PC-3 (cell line): ENCODE data around the gene CTTNBP2NL. TPM values are rescaled to one million over a fixed set of nuclear protein-coding genes. Genes with fewer than 3 reads are reported as not detected.

Experiments used
- ATAC-seq: fragments of 200-7000 bp; cut with Tn5 transposase; 2 replicates; pipeline ENCODE4 v1.9.1; 2020; ENCODE audit warnings: mild to moderate bottlenecking, moderate library complexity
- BruUV-seq: library from RNA; stranded (reverse); fragments of 400-500 nt; replicated peaks from 2 replicates; lab custom pipeline; 2021; lab: Mats Ljungman, UMichigan
- CTCF ChIA-PET: fragments of 300-600 bp; sonication (Branson Sonifier 250); formaldehyde crosslinking; loops from one replicate; lab custom pipeline; 2022; ENCODE audit warnings: antibody characterized with exemption; lab: Charles Lee
- POLR2A ChIA-PET: fragments of 300-600 bp; sonication (Branson Sonifier 250); formaldehyde crosslinking; loops from one replicate; lab custom pipeline; 2022; ENCODE audit warnings: antibody characterized with exemption; ENCODE audit not compliant: unreplicated experiment; lab: Charles Lee
- DNase-seq: peaks from one replicate; pipeline ENCODE4 v3.0.0-alpha.2; 2015
- H2AFZ ChIP-seq: fragments of 300-600 bp; sonication (generic); 2 replicates; pipeline ENCODE4 v1.6.0; 2016; ENCODE audit warnings: antibody characterized with exemption, low read length
- H3F3A ChIP-seq: fragments of 300-600 bp; sonication (generic); one replicate; pipeline ENCODE4 v1.6.0; 2017; ENCODE audit warnings: antibody characterized with exemption, low read length, control low read depth, mild to moderate bottlenecking; ENCODE audit not compliant: unreplicated experiment
- H3K27ac ChIP-seq: fragments of 300-600 bp; sonication (generic); 2 replicates; pipeline ENCODE4 v1.5.1; 2016; ENCODE audit warnings: mild to moderate bottlenecking, low read length
- H3K27me3 ChIP-seq: fragments of 300-600 bp; sonication (generic); 2 replicates; pipeline ENCODE4 v1.6.1; 2016; ENCODE audit warnings: low read length, mixed read lengths
- H3K36me3 ChIP-seq: fragments of 300-600 bp; sonication (generic); 2 replicates; pipeline ENCODE4 v1.6.1; 2016; ENCODE audit warnings: low read depth, mixed run types, low read length, mixed read lengths
- H3K4me1 ChIP-seq: fragments of 300-600 bp; sonication (generic); 2 replicates; pipeline ENCODE4 v1.5.1; 2016; ENCODE audit warnings: low read length; ENCODE audit not compliant: insufficient read depth
- H3K4me2 ChIP-seq: fragments of 300-600 bp; sonication (generic); 2 replicates; pipeline ENCODE4 v1.6.0; 2016; ENCODE audit warnings: low read length
- H3K4me3 ChIP-seq: fragments of 300-600 bp; sonication (generic); 2 replicates; pipeline ENCODE4 v1.5.1; 2016; ENCODE audit warnings: mild to moderate bottlenecking, low read length, mixed read lengths
- H3K79me2 ChIP-seq: fragments of 300-600 bp; sonication (generic); 2 replicates; pipeline ENCODE4 v1.6.1; 2017; ENCODE audit warnings: low read length, mixed read lengths
- H3K9ac ChIP-seq: fragments of 300-600 bp; sonication (generic); 2 replicates; pipeline ENCODE4 v1.6.0; 2016; ENCODE audit warnings: mild to moderate bottlenecking, low read length
- H3K9me2 ChIP-seq: fragments of 300-600 bp; sonication (generic); replicated peaks from 2 replicates; pipeline ENCODE4 v1.6.1; 2016; ENCODE audit warnings: mixed run types, low read length, mixed read lengths
- H3K9me3 ChIP-seq: fragments of 300-600 bp; sonication (generic); 2 replicates; pipeline ENCODE4 v1.6.1; 2016; ENCODE audit warnings: low read length, mixed read lengths
- H4K20me1 ChIP-seq: fragments of 300-600 bp; sonication (generic); 2 replicates; pipeline ENCODE4 v1.6.1; 2016; ENCODE audit warnings: low read length, mixed read lengths
- CTCF ChIP-seq: fragments of 300-600 bp; sonication (generic); conservative IDR thresholded peaks from 2 replicates; pipeline ENCODE4 v1.5.1; 2017; ENCODE audit warnings: antibody characterized with exemption, low read depth, mild to moderate bottlenecking, low read length
- EZH2 ChIP-seq: fragments of 300-600 bp; sonication (generic); IDR thresholded peaks from one replicate; pipeline ENCODE4 v1.6.1; 2017; ENCODE audit warnings: antibody characterized with exemption, mild to moderate bottlenecking, low read length; ENCODE audit not compliant: unreplicated experiment
- EZH2phosphoT487 ChIP-seq: fragments of 300-600 bp; sonication (generic); IDR thresholded peaks from 2 replicates; pipeline ENCODE4 v1.6.1; 2018; ENCODE audit warnings: mild to moderate bottlenecking, antibody characterized with exemption, low read length, borderline replicate concordance
- intact Hi-C: fragments of 100-400 bp; cut with micrococcal nuclease; formaldehyde crosslinking; loops from 2 replicates; pipeline ENCODE4 v1.9.0; 2023
- total RNA-seq: library from RNA; depleted of rRNA; stranded (reverse); fragments of >200 nt; gene quantifications from 2 replicates; pipeline ENCODE4 v1.2.3, GENCODE V29; 2014

CTTNBP2NL gene
- total RNA-seq, 1 experiment from 2014 or later = 9.8 TPM

GRCh38 chr1:112380356-112380755, 15.7 kb upstream of the CTTNBP2NL start:
- no peaks in the 10 kb centered on the region for H3K9me3 ChIP-seq
- BruUV-seq = no TSS peak
- H3K27ac ChIP-seq = no peak overlapping the region
- no peaks in the 10 kb centered on the region for H4K20me1 ChIP-seq
- no peaks in the 10 kb centered on the region for H3K36me3 ChIP-seq
- no peaks in the 10 kb centered on the region for H3K79me2 ChIP-seq
- ATAC-seq (no peak), DNase-seq (no peak)
- intact Hi-C loops = no loop called here
- POLR2A ChIA-PET = no interaction called here
- peaks cover 14% of the 10 kb centered on the region; the same call in 1 of the 2 replicates for H3K27me3 ChIP-seq
- peaks cover 6% of the 10 kb centered on the region; the same call in 1 of the 2 replicates for H3K4me1 ChIP-seq
- no peaks in the 10 kb centered on the region for H3F3A ChIP-seq
- H3K9ac ChIP-seq = no peak overlapping the region
- H3K9me2 ChIP-seq = no peaks in the 10 kb centered on the region
- no peak overlapping the region for H2AFZ ChIP-seq
- CTCF ChIA-PET = no interaction called here
- no peak overlapping the region for H3K4me2 ChIP-seq
- no peak for TF ChIP-seq EZH2phosphoT487
- H3K4me3 ChIP-seq = no peak overlapping the region

- H3K36me3 ChIP-seq = no peaks in the 10 kb centered on the region
- H3K4me3 ChIP-seq = no peak overlapping the region
- no peaks in the 10 kb centered on the region for H3K9me3 ChIP-seq
- no peak for TF ChIP-seq EZH2
- TF ChIP-seq CTCF = no peak
- TF ChIP-seq EZH2phosphoT487 = no peak
- no peaks in the 10 kb centered on the region for H3K4me1 ChIP-seq
- ChIA-PET CTCF (interaction anchor here (1.1 kb wide), 1 partner anchor 12 kb away, joined by 3 read pairs; no protein-coding TSS in a partner anchor), POLR2A (no interaction called here)
- H3K27ac ChIP-seq = no peak overlapping the region
- no peak overlapping the region for H3K4me2 ChIP-seq
- DNase-seq (no peak), ATAC-seq (no peak)
- no peaks in the 10 kb centered on the region for H3F3A ChIP-seq
- H2AFZ ChIP-seq = no peak overlapping the region
- no peaks in the 10 kb centered on the region for H3K79me2 ChIP-seq
- intact Hi-C loops = no loop called here
- no peaks in the 10 kb centered on the region for H3K9me2 ChIP-seq
- no peaks in the 10 kb centered on the region for H4K20me1 ChIP-seq
- H3K27me3 ChIP-seq = peaks cover 14% of the 10 kb centered on the region; the same call in 1 of the 2 replicates
- no TSS peak for BruUV-seq
- no peak overlapping the region for H3K9ac ChIP-seq
Observed at GRCh38 chr1:112381324-112382076, 14.5 kb upstream of the CTTNBP2NL start.

- no peak overlapping the region for H3K4me3 ChIP-seq
- CTCF ChIA-PET = no interaction called here
- peaks cover 14% of the 10 kb centered on the region; the same call in 1 of the 2 replicates for H3K27me3 ChIP-seq
- DNase-seq (no peak), ATAC-seq (no peak)
- no peak overlapping the region for H2AFZ ChIP-seq
- no peaks in the 10 kb centered on the region for H3K4me1 ChIP-seq
- intact Hi-C loops = no loop called here
- no peaks in the 10 kb centered on the region for H3F3A ChIP-seq
- TF ChIP-seq CTCF (no peak), EZH2phosphoT487 (no peak), EZH2 (no peak)
- H3K9me2 ChIP-seq = no peaks in the 10 kb centered on the region
- BruUV-seq = no TSS peak
- H3K4me2 ChIP-seq = no peak overlapping the region
- H3K9ac ChIP-seq = no peak overlapping the region
- H3K9me3 ChIP-seq = no peaks in the 10 kb centered on the region
- no peak overlapping the region for H3K27ac ChIP-seq
- H3K36me3 ChIP-seq = no peaks in the 10 kb centered on the region
- H3K79me2 ChIP-seq = no peaks in the 10 kb centered on the region
- POLR2A ChIA-PET = no interaction called here
- no peaks in the 10 kb centered on the region for H4K20me1 ChIP-seq
Observed at GRCh38 chr1:112383759-112384370, 12.1 kb upstream of the CTTNBP2NL start.
